ENCODE measurements around the gene KLK12. TPM values are rescaled to one million over a fixed set of nuclear protein-coding genes. Genes with fewer than 3 reads are reported as not detected.

KLK12 gene
- total and polyA plus RNA-seq, 2 of the 13 experiments (the other 11 are each of a cell fraction or from before 2014, with no cell fraction given) = not detected

DNA sequence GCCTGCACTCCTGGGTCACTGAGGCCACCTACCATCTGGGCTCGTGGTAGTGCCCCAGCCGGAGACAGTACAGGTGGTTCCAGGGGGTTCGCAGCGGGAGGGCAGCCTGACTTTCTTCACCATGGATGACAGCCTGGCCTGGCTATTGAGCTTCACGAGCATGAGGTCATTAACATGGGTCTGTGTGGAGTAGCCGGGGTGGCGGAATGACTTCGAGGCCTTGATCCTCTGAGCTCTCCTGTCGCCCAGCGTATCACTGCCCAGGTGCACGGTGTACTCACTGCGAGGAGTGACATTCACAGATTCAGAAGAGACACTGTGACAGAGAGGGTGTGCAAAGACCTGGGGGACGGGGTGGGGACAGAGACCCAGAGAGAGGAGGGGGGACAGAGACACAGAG, 54.6 kb downstream of the KLK12 start:
- Histone ChIP-seq H2AFZ (ENCODE audit: low read length) (no peak overlapping the region), H3K36me3 (replicated peaks in 1 of 2; ENCODE audit: control insufficient read depth in 1 of 2, insufficient read depth in 2 of 2, low read length in 2 of 2) (no peaks in the 10 kb centered on the region), H3K27me3 (ENCODE audit: control insufficient read depth in 1 of 2, insufficient read depth in 2 of 2, low read length in 2 of 2) (no peaks in the 10 kb centered on the region; a peak in 1 of 5 replicates), H3K4me1 (ENCODE audit: insufficient read depth, low read length) (no peaks in the 10 kb centered on the region), H3K79me2 (ENCODE audit: insufficient read depth, low read length) (no peaks in the 10 kb centered on the region), H4K20me1 (ENCODE audit: insufficient read depth, low read length) (no peaks in the 10 kb centered on the region), H3K4me2 (ENCODE audit: low read depth, low read length) (no peak overlapping the region), H3K27ac (ENCODE audit: extremely low read length, insufficient read depth, low read length) (no peak overlapping the region), H3K9ac (ENCODE audit: insufficient read depth, low read depth, low read length) (no peak overlapping the region), H3K4me3 (replicated peaks in 1 of 3; ENCODE audit: insufficient read depth in 1 of 3, low read depth in 2 of 3, low read length in 3 of 3) (no peak overlapping the region), H3K9me3 (ENCODE audit: low read length) (no peaks in the 10 kb centered on the region)
- WGBS (ENCODE audit: low lambda C conversion rate) = 13% methylated on average over 6 of the region's 13 CpGs
- in situ Hi-C loops (cut with HindIII; ENCODE audit: extremely low pct_ligation_motif_present, low pct_unique_long_range_greater_than_20kb) = no loop called here
- intact Hi-C loops (cut with micrococcal nuclease; ENCODE audit: unreplicated experiment) = no loop called here
- TF ChIP-seq ZNF598 (CRISPR knock-in tag; IDR thresholded peaks at IDR 0.05; ENCODE audit: borderline replicate concordance) = no peak
- no peak for TF ChIP-seq ZNF891 (CRISPR knock-in tag; IDR thresholded peaks at IDR 0.05)
- no peak for TF ChIP-seq JDP2 (CRISPR knock-in tag; IDR thresholded peaks at IDR 0.05; ENCODE audit: borderline replicate concordance)
- no peak for TF ChIP-seq NBN (conservative IDR thresholded peaks at IDR 0.05)
- TF ChIP-seq RBAK (CRISPR knock-in tag; IDR thresholded peaks at IDR 0.05) = no peak
- TF ChIP-seq, protein P1, sequence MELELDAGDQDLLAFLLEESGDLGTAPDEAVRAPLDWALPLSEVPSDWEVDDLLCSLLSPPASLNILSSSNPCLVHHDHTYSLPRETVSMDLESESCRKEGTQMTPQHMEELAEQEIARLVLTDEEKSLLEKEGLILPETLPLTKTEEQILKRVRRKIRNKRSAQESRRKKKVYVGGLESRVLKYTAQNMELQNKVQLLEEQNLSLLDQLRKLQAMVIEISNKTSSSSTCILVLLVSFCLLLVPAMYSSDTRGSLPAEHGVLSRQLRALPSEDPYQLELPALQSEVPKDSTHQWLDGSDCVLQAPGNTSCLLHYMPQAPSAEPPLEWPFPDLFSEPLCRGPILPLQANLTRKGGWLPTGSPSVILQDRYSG (CRISPR knock-in tag; IDR thresholded peaks at IDR 0.05) = no peak
- TF ChIP-seq, protein P2, sequence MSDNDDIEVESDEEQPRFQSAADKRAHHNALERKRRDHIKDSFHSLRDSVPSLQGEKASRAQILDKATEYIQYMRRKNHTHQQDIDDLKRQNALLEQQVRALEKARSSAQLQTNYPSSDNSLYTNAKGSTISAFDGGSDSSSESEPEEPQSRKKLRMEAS (IDR thresholded peaks at IDR 0.05) = no peak
- no peak for TF ChIP-seq FOXC1 (CRISPR knock-in tag; IDR thresholded peaks at IDR 0.05; ENCODE audit: borderline replicate concordance)
- no peak for TF ChIP-seq PHF5A (CRISPR knock-in tag; IDR thresholded peaks at IDR 0.05; ENCODE audit: low read depth, unreplicated experiment)
- TF ChIP-seq HNRNPH1 (optimal IDR thresholded peaks at IDR 0.05; ENCODE audit: low read depth, low read length) = no peak
- TF ChIP-seq, protein P3, sequence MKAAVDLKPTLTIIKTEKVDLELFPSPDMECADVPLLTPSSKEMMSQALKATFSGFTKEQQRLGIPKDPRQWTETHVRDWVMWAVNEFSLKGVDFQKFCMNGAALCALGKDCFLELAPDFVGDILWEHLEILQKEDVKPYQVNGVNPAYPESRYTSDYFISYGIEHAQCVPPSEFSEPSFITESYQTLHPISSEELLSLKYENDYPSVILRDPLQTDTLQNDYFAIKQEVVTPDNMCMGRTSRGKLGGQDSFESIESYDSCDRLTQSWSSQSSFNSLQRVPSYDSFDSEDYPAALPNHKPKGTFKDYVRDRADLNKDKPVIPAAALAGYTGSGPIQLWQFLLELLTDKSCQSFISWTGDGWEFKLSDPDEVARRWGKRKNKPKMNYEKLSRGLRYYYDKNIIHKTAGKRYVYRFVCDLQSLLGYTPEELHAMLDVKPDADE (CRISPR knock-in tag; IDR thresholded peaks at IDR 0.05) = no peak
- TF ChIP-seq, protein P4, sequence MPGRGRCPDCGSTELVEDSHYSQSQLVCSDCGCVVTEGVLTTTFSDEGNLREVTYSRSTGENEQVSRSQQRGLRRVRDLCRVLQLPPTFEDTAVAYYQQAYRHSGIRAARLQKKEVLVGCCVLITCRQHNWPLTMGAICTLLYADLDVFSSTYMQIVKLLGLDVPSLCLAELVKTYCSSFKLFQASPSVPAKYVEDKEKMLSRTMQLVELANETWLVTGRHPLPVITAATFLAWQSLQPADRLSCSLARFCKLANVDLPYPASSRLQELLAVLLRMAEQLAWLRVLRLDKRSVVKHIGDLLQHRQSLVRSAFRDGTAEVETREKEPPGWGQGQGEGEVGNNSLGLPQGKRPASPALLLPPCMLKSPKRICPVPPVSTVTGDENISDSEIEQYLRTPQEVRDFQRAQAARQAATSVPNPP (CRISPR knock-in tag; IDR thresholded peaks at IDR 0.05) = no peak
- TF ChIP-seq DPF2 (CRISPR knock-in tag; IDR thresholded peaks at IDR 0.05; ENCODE audit: borderline replicate concordance, low read depth) = no peak
- no peak for TF ChIP-seq KLF6 (CRISPR knock-in tag; IDR thresholded peaks at IDR 0.05)
- BruUV-seq (replicated peaks) = no TSS peak
- FAIRE-seq = no peak
- DNase-seq (ENCODE audit: low spot score) = no peak
- ChIA-PET POLR2A (no interaction called here), CTCF (ENCODE audit: low intra/inter-chr PET ratio, low total read pairs) (no interaction called here)
- peak; percentile 53 for ATAC-seq

Measured in HepG2 (cell line).